ENCODE data around the gene SHFL.

SHFL gene

GRCh38 chr19:10107817-10108367, 21.8 kb downstream of the SHFL start:
- DNase-seq (ENCODE audit: low read depth in 2 of 3, low spot score in 2 of 3): no peak

- DNase-seq (ENCODE audit: low read depth in 2 of 3, low spot score in 2 of 3): no peak
Observed at GRCh38 chr19:10109528-10109927, 23.4 kb downstream of the SHFL start.

GRCh38 chr19:10110076-10110971, 24.2 kb downstream of the SHFL start:
- no peak for DNase-seq (ENCODE audit: low read depth in 2 of 3, low spot score in 2 of 3)

- DNase-seq (ENCODE audit: low read depth in 2 of 3, low spot score in 2 of 3): no peak
Observed at GRCh38 chr19:10110972-10111317, 24.8 kb downstream of the SHFL start.

GRCh38 chr19:10111405-10111811, 25.3 kb downstream of the SHFL start, which contains the start of gene P2RY11:
P2RY11 (plus strand) TSS chr19:10111693; CDS start chr19:10111722, 29 bp downstream.
- DNase-seq (ENCODE audit: low read depth in 2 of 3, low spot score in 2 of 3): no peak

- DNase-seq (ENCODE audit: low read depth in 2 of 3, low spot score in 2 of 3): no peak
Observed at GRCh38 chr19:10112037-10112761, 26.1 kb downstream of the SHFL start.

- DNase-seq (ENCODE audit: low read depth in 2 of 3, low spot score in 2 of 3): no peak
Observed at GRCh38 chr19:10112895-10113591, 26.9 kb downstream of the SHFL start.

- DNase-seq (ENCODE audit: low read depth in 2 of 3, low spot score in 2 of 3): no peak
Observed at GRCh38 chr19:10113592-10113963, 27.5 kb downstream of the SHFL start.

- DNase-seq (ENCODE audit: low read depth in 2 of 3, low spot score in 2 of 3): no peak
Observed at GRCh38 chr19:10113964-10114650, 28.0 kb downstream of the SHFL start.

GRCh38 chr19:10114651-10115391, 28.7 kb downstream of the SHFL start:
- no peak for DNase-seq (ENCODE audit: low read depth in 2 of 3, low spot score in 2 of 3)

- DNase-seq (ENCODE audit: low read depth in 2 of 3, low spot score in 2 of 3): no peak
Observed at GRCh38 chr19:10115392-10116084, 29.4 kb downstream of the SHFL start.

GRCh38 chr19:10116085-10116865, 30.2 kb downstream of the SHFL start:
- no peak for DNase-seq (ENCODE audit: low read depth in 2 of 3, low spot score in 2 of 3)

- no peak for DNase-seq (ENCODE audit: low read depth in 2 of 3, low spot score in 2 of 3)
Observed at GRCh38 chr19:10116866-10117616, 30.9 kb downstream of the SHFL start.

GRCh38 chr19:10118960-10119359, 32.8 kb downstream of the SHFL start:
- DNase-seq (ENCODE audit: low read depth in 2 of 3, low spot score in 2 of 3): no peak

GRCh38 chr19:10120538-10121189, 34.5 kb downstream of the SHFL start:
- no peak for DNase-seq (ENCODE audit: low read depth in 2 of 3, low spot score in 2 of 3)

GRCh38 chr19:10122045-10122444, 35.9 kb downstream of the SHFL start:
- no peak for DNase-seq (ENCODE audit: low read depth in 2 of 3, low spot score in 2 of 3)

- DNase-seq (ENCODE audit: low read depth in 2 of 3, low spot score in 2 of 3): no peak
Observed at GRCh38 chr19:10124429-10124828, 38.3 kb downstream of the SHFL start.

GRCh38 chr19:10126213-10126639, 40.1 kb downstream of the SHFL start:
- DNase-seq (ENCODE audit: low read depth in 2 of 3, low spot score in 2 of 3): no peak
